ENCODE data around the gene FRYL. TPM values are rescaled to one million over a fixed set of nuclear protein-coding genes. Genes with fewer than 3 reads are reported as not detected.

Gene FRYL
- total and polyA plus RNA-seq, 2 of the 13 experiments (the other 11 are each of a cell fraction or from before 2014, with no cell fraction given), result 9.7 to 19.6 TPM

DNA sequence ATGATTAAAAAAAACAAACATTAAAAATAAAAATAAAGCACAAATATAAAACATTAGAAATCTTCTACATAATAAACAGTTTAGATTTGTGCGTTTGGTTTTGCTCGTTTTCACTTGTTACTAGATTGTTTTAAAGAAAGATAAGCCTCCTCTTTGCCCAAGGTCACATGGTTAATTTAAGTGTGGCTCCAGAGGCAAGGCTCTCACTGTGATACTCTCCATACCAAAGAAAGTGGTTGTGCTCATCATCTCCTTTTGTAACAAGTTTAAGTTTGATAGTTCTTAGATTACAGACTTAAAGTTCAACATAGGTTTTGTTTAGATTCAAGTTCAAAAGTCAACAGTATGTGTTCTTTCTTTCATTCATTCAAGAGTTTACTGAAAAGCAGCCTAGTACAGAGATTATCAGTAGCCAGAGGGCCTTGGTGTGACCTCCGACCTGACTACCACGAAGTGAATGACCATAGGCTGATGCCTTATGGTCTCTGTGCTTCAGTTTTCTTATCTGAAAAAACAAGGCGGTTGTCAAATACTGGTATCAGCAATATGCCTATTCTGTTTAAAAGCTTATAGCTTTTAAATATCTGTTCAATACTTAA lies 156.8 kb downstream of the FRYL start (continued):
- TF ChIP-seq, protein P1, sequence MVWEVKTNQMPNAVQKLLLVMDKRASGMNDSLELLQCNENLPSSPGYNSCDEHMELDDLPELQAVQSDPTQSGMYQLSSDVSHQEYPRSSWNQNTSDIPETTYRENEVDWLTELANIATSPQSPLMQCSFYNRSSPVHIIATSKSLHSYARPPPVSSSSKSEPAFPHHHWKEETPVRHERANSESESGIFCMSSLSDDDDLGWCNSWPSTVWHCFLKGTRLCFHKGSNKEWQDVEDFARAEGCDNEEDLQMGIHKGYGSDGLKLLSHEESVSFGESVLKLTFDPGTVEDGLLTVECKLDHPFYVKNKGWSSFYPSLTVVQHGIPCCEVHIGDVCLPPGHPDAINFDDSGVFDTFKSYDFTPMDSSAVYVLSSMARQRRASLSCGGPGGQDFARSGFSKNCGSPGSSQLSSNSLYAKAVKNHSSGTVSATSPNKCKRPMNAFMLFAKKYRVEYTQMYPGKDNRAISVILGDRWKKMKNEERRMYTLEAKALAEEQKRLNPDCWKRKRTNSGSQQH (CRISPR knock-in tag; IDR thresholded peaks at IDR 0.05; ENCODE audit: low read depth), result peak; percentile 92; the same call in 1 of the 2 replicates
- TF ChIP-seq FOXA1 (IDR thresholded peaks at IDR 0.05) (no peak), FOXA1 (CRISPR knock-in tag; IDR thresholded peaks at IDR 0.05) (peak; percentile 37; the same call in 1 of the 2 replicates), TBL1XR1 (IDR thresholded peaks at IDR 0.05; ENCODE audit: borderline replicate concordance, low read length, partially characterized antibody) (peak; percentile 86), ADNP (CRISPR knock-in tag; IDR thresholded peaks at IDR 0.05) (no peak), ZSCAN20 (CRISPR knock-in tag; IDR thresholded peaks at IDR 0.05; ENCODE audit: borderline replicate concordance) (no peak), RBAK (CRISPR knock-in tag; IDR thresholded peaks at IDR 0.05) (no peak), ONECUT2 (CRISPR knock-in tag; IDR thresholded peaks at IDR 0.05) (0 out of 2 replicates have a peak, but pooled peaks have one; percentile 27), HNRNPK (IDR thresholded peaks at IDR 0.05; ENCODE audit: low read depth, low read length, poor library complexity, severe bottlenecking) (no peak), PPARG (CRISPR knock-in tag; conservative IDR thresholded peaks at IDR 0.05) (peak; percentile 82), ZNF10 (CRISPR knock-in tag; IDR thresholded peaks at IDR 0.05; ENCODE audit: borderline replicate concordance, low read depth) (no peak), ZNF235 (CRISPR knock-in tag; IDR thresholded peaks at IDR 0.05; ENCODE audit: borderline replicate concordance) (no peak), PTBP1 (IDR thresholded peaks at IDR 0.05; ENCODE audit: low read depth, low read length, poor library complexity, severe bottlenecking) (no peak), ZNF335 (CRISPR knock-in tag; IDR thresholded peaks at IDR 0.05) (no peak), MYC (CRISPR knock-in tag; IDR thresholded peaks at IDR 0.05; ENCODE audit: borderline replicate concordance) (no peak), RBM22 (optimal IDR thresholded peaks at IDR 0.05; ENCODE audit: low read length) (no peak), TOE1 (CRISPR knock-in tag; IDR thresholded peaks at IDR 0.05) (no peak), ZNF543 (CRISPR knock-in tag; IDR thresholded peaks at IDR 0.05) (no peak), PHF21A (CRISPR knock-in tag; IDR thresholded peaks at IDR 0.05) (peak; percentile 39; the same call in 1 of the 2 replicates), ATM (IDR thresholded peaks at IDR 0.05; ENCODE audit: borderline replicate concordance) (no peak)
- TF ChIP-seq, protein P2, sequence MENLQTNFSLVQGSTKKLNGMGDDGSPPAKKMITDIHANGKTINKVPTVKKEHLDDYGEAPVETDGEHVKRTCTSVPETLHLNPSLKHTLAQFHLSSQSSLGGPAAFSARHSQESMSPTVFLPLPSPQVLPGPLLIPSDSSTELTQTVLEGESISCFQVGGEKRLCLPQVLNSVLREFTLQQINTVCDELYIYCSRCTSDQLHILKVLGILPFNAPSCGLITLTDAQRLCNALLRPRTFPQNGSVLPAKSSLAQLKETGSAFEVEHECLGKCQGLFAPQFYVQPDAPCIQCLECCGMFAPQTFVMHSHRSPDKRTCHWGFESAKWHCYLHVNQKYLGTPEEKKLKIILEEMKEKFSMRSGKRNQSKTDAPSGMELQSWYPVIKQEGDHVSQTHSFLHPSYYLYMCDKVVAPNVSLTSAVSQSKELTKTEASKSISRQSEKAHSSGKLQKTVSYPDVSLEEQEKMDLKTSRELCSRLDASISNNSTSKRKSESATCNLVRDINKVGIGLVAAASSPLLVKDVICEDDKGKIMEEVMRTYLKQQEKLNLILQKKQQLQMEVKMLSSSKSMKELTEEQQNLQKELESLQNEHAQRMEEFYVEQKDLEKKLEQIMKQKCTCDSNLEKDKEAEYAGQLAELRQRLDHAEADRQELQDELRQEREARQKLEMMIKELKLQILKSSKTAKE (CRISPR knock-in tag; IDR thresholded peaks at IDR 0.05; ENCODE audit: borderline replicate concordance), result 0 out of 2 replicates have a peak, but pooled peaks have one; percentile 43
- TF ChIP-seq, protein P3, sequence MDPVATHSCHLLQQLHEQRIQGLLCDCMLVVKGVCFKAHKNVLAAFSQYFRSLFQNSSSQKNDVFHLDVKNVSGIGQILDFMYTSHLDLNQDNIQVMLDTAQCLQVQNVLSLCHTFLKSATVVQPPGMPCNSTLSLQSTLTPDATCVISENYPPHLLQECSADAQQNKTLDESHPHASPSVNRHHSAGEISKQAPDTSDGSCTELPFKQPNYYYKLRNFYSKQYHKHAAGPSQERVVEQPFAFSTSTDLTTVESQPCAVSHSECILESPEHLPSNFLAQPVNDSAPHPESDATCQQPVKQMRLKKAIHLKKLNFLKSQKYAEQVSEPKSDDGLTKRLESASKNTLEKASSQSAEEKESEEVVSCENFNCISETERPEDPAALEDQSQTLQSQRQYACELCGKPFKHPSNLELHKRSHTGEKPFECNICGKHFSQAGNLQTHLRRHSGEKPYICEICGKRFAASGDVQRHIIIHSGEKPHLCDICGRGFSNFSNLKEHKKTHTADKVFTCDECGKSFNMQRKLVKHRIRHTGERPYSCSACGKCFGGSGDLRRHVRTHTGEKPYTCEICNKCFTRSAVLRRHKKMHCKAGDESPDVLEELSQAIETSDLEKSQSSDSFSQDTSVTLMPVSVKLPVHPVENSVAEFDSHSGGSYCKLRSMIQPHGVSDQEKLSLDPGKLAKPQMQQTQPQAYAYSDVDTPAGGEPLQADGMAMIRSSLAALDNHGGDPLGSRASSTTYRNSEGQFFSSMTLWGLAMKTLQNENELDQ (CRISPR knock-in tag; IDR thresholded peaks at IDR 0.05; ENCODE audit: borderline replicate concordance), result no peak
- TF ChIP-seq, protein P4, sequence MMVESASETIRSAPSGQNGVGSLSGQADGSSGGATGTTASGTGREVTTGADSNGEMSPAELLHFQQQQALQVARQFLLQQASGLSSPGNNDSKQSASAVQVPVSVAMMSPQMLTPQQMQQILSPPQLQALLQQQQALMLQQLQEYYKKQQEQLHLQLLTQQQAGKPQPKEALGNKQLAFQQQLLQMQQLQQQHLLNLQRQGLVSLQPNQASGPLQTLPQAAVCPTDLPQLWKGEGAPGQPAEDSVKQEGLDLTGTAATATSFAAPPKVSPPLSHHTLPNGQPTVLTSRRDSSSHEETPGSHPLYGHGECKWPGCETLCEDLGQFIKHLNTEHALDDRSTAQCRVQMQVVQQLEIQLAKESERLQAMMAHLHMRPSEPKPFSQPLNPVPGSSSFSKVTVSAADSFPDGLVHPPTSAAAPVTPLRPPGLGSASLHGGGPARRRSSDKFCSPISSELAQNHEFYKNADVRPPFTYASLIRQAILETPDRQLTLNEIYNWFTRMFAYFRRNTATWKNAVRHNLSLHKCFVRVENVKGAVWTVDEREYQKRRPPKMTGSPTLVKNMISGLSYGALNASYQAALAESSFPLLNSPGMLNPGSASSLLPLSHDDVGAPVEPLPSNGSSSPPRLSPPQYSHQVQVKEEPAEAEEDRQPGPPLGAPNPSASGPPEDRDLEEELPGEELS (CRISPR knock-in tag; IDR thresholded peaks at IDR 0.05), result peak; percentile 52; the same call in 1 of the 2 replicates

Data from HepG2 (cell line).